ENCODE measurements around the gene TENM4.

The TENM4 gene

DNA sequence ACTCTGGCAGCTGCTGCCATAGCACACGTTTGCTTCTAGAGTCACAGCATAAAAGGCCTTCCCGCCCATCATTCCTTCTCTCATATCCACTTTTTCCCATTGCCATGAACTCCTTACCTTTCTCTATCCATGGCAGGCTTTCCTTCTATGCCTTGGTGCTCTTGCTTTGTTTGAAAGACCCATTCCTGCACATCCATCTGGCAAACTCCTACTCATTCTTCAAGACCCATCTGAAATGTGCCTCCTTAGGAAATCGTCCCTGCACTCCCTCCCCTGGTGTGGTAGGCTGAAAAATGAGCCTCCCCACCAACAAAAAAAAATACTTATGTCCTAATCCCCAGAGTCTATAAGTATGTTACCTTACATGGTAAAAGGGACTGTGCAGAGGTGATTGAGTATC lies 100.3 kb downstream of the TENM4 start:
- DNase-seq = no peak

- no peak for DNase-seq
Observed at GRCh38 chr11:79336797-79337517, 103.9 kb downstream of the TENM4 start.

GRCh38 chr11:79335681-79336080 lies 105.1 kb downstream of the TENM4 start:
- peak; percentile 31 for DNase-seq

DNA sequence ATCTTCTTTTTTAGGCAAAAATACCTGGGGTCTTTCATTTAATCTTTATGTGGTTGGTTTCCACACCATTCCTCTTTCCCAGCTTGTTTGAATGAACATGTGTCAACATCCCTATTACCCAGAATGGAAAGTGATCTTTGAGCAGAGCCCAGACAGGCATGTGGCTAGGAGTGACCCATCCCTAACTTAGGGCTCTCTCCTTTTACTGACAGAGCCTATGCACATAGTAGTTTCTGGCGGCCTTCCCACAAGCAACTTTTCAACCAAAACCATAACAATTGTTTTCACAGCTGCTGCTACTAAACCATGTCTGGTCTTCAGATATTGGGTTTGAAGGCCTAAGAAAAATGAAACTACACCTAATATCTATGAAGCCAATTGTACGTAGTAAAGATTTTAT lies 107.5 kb downstream of the TENM4 start:
- DNase-seq = no peak

DNA sequence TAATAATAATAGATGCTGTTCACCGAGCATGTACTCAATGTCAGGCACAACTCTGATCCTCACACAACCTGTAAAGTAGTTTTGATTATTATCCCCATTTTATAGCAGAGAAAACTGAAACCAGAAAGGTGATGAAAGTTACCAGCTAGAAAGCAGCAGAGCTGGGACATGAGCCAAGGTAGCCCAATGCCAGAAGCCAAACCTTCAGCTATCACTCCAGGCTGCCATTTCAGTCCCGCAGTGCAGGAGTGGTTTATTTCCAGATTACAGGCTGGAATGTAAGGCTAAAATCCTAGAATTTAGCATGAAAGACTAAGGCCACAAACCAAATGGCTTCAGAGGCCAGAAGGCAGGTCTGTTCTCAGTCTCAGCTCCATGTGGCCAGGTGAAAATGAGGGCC lies 108.8 kb downstream of the TENM4 start:
- no peak for DNase-seq

DNA sequence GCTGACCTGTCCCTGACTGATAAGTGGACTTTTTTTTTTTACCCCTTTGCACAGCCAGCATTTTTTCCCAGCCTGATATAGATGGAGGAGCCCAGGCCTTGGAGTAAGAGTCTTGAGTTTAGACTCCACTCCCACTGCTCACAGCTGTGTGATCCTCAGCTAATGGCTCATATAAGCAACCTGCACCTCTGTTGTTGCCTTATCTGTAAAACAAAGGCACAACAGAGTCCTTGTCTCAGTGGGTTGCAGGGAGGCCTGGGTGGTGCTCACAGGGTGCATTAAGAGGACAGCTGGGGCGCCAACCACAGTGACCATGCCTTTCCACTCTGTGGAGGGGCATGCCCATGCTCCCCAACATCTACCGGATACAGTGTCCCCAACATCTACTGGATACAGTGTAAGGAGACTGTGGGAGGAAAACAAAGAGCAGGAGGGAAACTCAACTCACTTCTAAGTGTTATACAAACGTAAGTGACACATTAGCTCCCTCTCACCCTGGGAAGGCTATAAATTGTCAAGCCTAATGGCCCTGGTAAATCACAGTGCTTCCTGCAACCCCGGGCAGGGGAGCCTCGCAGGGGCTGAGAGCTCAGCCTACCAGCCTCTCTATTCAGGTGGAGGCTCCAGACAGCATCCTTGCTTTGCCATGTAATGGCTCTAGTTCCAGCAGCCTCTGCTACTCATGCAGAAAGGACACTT lies 109.5 kb downstream of the TENM4 start:
- no peak for DNase-seq

GRCh38 chr11:79330651-79331050 lies 110.2 kb downstream of the TENM4 start:
- DNase-seq = no peak

GRCh38 chr11:79329561-79329960 lies 111.3 kb downstream of the TENM4 start:
- DNase-seq = no peak

- DNase-seq = no peak
Observed at GRCh38 chr11:79328402-79328801, 112.4 kb downstream of the TENM4 start.

DNA sequence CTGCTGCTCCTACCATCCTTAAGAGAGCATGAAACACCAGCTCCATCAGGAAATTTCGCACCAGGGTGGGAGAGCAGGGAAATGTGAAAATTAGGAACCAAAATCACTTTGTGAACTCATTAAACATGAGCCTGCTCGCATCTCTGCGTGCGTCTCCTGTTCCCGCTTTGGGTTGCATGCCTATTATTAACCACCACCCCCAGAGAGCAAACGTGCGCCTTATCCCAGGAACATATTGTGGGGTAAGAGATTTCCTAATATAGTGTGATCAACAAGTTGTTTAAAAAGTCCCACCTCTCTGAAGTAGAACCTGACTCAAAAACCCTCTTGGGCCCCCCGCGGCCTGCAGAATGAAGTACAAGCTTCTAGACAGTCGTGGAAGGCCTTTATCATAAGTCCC lies 115.0 kb downstream of the TENM4 start:
- DNase-seq = no peak

DNA sequence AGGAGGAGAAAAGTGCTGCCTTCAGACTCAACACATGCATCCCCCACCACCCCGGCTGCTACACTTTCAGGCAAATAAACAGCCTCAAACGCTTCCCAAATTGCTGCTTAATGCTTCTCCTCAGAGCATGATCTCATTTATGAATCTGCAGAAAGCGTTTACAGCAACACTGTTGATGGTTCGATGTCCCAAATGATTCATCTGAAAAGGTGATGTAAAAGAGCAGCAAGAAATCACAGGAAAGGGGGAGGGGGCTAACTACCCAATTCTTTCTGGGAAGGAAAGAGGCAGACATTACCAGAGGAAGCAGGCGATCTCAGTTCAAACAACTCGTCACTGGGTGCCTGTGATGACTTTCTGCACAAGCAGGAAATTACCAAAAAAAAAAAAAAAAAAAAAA lies 119.6 kb downstream of the TENM4 start:
- no peak for DNase-seq

DNA sequence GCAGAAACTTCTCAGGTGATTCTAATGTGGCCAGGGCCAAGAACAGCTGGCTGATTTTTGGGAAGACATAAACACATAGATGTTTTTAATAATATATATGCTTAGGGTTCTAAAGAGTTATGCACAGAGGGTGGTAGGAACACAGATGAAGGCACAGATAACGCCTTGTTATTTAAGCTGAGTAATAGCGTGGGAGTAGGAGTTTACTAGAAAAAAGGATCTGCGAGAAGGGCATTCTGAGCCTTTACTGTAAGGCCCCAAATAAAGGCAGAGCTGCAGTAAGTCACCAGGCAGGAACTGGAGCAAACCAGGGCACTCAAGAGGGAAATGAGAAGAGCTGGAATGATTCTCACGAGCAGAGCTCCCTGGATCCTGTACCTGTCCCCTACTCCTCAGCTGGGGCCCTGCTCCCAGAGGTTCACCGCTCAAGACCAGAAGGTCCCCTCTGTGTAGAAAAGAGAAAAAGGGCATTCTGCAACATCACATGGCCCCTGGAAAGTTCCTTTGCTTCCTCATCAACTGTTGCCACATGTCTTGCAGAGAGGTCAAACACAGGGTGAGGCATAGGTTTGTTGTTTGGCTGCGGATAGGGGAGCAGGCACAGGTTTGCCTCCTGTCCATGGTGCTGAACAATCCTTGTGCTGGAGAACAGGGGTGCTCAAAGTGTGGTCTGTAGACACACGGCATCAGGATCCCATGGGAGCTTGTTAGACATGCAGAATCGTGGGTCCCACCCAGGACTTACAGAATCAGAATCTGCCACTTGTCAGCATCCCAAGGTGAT lies 125.7 kb downstream of the TENM4 start:
- DNase-seq = no peak

DNA sequence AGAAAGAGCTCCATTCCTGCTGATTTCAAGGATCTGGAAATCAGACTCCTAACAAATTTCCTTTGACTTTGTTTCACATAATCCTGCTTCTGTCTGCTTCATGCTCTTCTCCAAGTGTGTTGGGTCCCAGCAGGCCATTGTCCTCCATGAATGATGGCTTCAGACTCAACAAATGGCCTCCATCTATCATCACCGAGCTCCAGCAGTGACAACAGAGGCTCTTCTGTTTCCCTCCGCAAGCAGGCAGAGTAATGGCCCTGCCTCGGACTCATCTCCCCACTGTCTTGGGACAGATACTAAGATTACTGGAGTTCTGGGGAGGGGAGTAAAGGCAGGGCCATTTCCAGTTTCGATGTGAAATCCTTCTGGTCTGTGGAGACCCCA lies 127.3 kb downstream of the TENM4 start:
- DNase-seq = no peak

- no peak for DNase-seq
Observed at GRCh38 chr11:79312617-79313529, 128.0 kb downstream of the TENM4 start.

GRCh38 chr11:79311461-79311860 lies 129.4 kb downstream of the TENM4 start:
- no peak for DNase-seq

- no peak for DNase-seq
Observed at GRCh38 chr11:79309407-79309806, 131.4 kb downstream of the TENM4 start.

DNA sequence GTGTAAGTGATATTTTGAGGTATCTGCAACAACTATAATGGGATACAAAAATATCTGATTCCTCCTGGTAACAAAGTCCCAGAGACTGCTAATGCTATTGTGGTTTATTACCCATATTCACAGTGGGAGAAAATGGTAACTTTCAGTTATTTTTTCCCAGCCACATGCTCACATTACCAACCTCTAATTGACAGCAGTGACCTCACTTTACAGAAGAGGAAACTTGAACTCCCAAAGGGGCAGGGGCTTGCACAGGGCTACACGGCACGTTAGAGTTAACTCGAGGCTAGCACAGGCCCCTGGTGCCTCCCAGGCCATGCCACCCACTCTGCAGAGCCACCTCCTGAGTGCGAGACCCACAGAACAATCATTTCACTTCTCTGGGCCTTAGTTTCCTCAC lies 132.4 kb downstream of the TENM4 start:
- DNase-seq = no peak

GRCh38 chr11:79304599-79305212 lies 136.1 kb downstream of the TENM4 start:
- DNase-seq = no peak

DNA sequence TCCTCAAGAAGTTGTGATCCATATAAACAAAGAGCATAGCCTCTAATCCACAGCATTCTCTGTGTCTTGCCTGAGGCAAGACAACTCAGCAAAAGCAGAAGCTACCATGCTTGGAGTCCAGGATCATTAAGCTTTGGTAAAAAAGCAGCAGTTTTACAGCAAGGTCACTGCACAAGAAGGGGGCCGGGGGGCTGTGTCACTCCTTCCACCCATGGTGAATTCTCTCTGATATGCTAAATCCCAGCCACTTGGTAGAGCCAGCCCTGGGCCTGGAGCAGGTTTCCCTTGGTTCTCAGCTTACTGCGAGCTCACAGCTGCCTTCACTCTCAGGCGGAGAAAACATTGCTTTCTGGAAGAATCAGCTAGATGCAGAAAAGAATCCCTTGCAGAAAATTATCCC lies 144.7 kb downstream of the TENM4 start:
- no peak for DNase-seq

DNA sequence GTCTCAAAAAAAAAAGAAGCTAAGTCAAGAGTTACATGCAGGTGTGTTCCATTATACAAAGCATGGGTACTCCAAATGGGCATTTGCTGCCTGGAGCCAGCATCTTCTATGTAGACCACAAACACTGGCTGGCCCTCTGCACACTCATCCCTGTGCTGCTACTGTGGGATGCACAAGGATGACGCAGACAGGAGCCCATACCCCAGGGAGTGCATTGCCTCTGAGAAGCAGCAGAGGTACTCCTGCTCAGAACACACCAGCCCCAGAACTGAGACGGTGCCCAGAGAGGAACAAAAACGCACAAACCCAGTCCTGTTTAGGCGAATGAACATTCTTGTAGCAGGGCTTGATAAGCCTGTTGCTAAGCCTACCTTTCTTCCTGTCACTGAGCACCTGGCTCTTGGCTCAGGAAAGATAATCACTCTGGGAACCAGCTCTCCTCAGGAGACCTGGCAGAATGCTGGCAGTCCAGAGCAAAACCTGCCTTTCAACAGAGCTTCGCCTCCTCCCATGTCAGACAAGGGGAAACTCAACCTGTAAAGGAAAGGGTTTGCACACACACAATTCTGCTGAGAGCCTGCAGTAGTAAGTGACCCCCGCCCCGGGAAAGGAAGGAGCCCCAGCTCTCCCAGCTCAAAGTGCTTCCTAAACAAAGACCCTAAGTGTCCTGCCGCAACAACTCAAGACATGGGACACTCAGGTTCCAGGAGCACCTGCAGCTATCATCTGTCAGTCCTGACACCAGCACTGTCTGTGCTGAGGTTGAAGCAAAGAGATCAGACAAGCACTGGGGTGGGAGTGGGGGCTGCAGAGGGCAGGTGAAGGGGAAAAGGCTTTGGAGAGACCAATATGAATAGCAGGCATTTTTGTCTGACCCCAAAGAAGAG lies 145.7 kb downstream of the TENM4 start:
- peak; percentile 1 for DNase-seq

GRCh38 chr11:79291948-79292347 lies 148.9 kb downstream of the TENM4 start:
- no peak for DNase-seq

Measured in NCI-H82 (cell line).